ENCODE measurements around the gene MORC1.
A peak's percentile ranks its signal among the peaks of the same experiment; 100 is the strongest.

MORC1 gene

GRCh38 chr3:108936924-108937689 lies 180.8 kb downstream of the MORC1 start:
- no peak for DNase-seq

DNA sequence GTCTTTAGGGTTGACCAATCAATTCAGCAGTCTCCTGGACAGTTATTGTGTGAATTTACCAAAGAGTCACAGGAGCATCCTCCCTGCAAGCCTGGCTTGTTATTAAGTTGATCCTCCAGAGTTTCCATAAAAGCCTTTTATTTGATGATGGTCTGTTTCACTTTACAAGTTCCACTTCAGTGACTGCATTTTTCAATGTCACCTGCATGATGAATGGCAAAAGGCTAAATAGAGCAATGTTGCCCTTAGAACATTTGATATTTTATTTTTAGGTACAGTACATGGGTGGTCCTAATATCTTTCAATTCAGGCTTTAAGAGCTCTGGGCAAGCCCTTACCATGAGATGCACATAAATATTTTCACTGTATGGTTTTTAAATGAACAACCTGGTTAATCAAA lies 186.9 kb downstream of the MORC1 start:
- no peak for DNase-seq

DNA sequence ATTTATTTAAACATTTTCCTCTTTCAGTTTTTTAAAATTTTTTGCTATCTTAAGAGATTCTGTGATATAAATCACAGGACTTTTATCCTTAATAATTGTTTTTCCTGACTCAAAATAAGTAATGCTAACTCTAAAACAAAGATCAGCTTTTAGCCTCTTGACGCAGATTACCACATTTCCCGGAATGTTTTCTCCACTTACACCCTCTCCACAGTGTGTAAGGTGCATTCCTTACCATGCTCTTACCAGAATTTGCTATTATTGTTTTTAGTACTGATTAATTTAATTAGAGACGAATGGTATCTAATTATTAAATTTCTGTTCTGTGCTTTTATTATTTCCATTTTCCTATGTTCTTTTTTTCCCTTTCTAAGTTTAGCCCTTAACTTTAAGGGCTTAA lies 199.1 kb downstream of the MORC1 start:
- DNase-seq = no peak

GRCh38 chr3:108914774-108915641 lies 202.9 kb downstream of the MORC1 start:
- DNase-seq = peak; percentile 60

GRCh38 chr3:108909799-108910198 lies 208.1 kb downstream of the MORC1 start:
- no peak for DNase-seq

All from fibroblast of skin of scalp (primary cell).